ENCODE measurements around the gene SALL1. TPM values are rescaled to one million over a fixed set of nuclear protein-coding genes. Genes with fewer than 3 reads are reported as not detected.
A peak's percentile ranks its signal among the peaks of the same experiment; 100 is the strongest.

SALL1 gene
- 1 to 10 TPM in 1 of 2 donors, under 1 TPM in 1; 0.29 to 4.6 TPM for total RNA-seq
- long read RNA-seq, partial matches to known transcripts, result 3 of 3 reads
- long read RNA-seq, other reads (novel, unspliced or antisense), result 0 of 3 reads

DNA sequence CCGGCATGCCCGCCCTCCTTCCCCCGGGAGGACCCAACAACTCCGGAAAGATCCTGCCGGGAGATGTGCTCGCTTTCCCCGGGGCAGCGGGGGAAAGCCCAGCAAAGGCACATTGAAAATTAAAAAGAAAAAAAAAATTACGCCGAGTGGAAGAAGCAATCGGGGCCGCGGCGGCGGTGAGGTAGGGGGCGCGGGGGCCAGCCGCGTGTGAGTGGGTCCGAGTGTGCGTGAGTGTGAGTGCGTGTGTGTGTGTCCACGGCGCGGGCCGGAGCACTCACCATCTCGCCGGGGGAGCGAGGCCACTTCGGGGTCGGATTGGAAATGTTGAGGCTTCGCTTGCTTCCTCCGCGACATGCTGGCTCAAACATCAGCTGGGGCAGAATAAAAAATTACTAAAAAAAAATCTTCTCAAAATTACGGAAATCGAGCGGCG is at the start of gene SALL1:
Gene SALL1, minus strand, starts transcription at position 383 of the 433 bp plus-strand sequence. Its CDS starts 29 bp downstream, at position 354.
- no peak for ATAC-seq
- DNase-seq, result no peak
- intact Hi-C loops (cut with DNase I), result no loop called here

DNA sequence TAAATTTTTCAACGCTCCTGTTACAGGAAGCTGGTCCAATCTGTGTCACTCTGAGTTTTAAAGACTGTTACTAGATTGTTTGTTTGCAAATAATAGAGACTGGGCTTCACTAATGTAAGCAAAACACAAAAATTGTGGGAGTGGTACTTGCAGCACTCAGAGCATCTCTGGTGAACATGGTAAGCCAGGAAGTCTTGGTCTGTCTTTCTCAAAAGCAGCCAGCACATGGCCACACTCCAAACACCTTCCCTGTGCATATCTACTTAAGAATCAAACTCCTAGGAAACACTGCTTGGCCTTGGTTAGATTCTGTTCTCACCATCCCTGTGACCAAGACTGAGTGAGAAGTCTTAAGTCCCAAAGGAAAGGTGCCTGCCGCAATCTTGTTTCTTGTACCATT is 49.7 kb upstream of the SALL1 start:
- intact Hi-C loops (cut with DNase I), result no loop called here
- DNase-seq, result no peak
- ATAC-seq, result no peak

DNA sequence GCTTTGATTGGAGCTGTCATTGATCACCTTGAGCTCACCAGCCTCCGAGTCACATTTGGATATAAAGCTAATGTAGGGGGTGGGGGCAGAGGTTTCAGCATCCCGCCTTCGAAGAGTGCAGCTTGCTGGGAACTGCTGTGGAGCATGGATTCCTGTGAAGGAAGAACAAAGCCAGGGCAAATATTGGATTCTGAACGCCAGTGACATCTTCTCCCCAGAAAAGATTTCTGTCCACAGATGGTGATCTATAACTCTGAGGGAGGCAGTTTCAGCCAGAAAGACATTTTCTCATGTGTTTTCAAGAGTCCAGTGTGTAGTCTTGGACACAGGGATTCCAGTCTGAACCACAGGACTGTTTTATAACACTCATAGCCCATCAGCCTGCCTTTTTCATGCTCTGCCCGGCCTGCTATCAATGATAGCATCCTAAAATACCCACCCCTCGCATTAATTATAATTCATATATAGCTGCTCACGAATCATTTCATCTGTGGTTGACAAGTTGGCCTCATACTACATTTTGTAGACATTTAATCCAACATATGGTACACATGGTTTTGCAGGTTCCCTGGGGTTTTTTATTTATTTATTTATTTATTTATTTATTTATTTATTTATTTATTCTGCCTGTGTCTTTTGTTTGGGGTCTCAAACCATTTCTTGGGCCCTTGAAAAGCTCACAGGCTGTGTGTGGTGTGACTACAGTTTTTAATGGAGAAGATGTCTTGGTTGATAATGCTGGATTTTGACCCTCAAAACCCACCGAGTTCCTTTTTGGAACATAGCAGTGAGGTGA is 47.1 kb upstream of the SALL1 start:
- intact Hi-C loops (cut with DNase I), result no loop called here
- ATAC-seq, result no peak
- no peak for DNase-seq

- ATAC-seq, result no peak
- intact Hi-C loops (cut with DNase I), result no loop called here
- no peak for DNase-seq
Observed at GRCh38 chr16:51193879-51194278, 42.8 kb upstream of the SALL1 start.

DNA sequence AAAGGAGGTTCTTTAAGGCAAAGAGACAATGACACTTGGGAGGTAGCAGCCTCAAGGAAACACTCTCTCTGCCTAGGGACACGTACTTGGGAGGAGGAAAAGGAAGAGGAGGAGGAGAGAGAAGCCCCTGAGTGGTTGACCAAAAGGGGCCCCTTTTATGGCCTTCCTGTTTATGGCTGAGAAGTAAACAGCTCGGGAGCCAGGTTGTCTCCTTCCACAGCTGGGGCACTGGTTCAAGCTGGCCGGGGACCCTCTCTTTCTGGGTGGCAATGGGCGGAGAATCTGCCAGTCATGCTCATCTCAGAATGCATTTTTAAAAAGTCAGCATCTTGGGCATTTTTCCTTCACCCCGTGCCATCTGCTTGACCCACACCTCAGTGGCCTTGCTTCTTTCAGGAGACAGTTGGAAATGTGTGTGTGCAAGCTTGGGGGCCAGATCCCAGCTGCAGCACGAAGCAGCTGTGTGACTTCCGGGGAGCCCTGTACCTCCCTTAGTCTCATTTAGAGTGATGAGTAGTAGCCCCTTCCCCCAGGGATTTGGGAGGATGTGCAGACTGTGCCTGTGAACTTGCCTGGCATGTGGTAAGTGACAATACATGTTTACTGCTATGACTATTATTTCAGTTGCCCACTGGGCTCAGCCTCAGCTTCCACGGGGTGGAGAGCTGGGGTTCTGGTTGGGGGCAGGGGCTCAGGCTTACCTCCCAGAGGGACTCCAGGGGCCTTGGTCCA is 33.8 kb upstream of the SALL1 start:
- intact Hi-C loops (cut with DNase I), result no loop called here
- no peak for DNase-seq
- no peak for ATAC-seq

GRCh38 chr16:51181503-51181811 is 30.4 kb upstream of the SALL1 start:
- ATAC-seq (no peak), DNase-seq (no peak)
- intact Hi-C loops (cut with DNase I), result no loop called here

- intact Hi-C loops (cut with DNase I), result no loop called here
- ATAC-seq (no peak), DNase-seq (no peak)
Observed at GRCh38 chr16:51180719-51181502, 29.8 kb upstream of the SALL1 start.

DNA sequence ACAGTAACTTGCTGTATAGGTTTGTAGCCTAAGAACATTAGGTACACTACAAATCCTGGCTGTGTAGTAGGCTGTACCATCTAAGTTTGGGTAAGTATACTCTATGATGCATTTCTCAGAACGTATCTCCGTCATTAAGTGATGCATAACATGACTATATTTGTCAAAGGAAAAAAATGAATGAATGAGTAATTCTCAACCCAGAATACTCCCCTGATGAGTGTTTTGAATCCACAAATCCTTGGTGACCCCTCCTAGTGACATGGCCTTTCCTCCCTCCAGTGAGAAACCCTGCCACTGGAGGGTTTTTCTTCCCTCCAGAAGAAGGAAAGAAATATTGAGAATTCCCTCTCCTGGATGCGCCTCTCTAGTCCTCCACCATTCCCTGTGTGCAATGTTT is 24.0 kb upstream of the SALL1 start:
- DNase-seq (no peak), ATAC-seq (no peak)
- intact Hi-C loops (cut with DNase I), result no loop called here

- DNase-seq, result no peak
- intact Hi-C loops (cut with DNase I), result no loop called here
- ATAC-seq, result no peak
Observed at GRCh38 chr16:51172368-51172767, 21.3 kb upstream of the SALL1 start.

- no peak for ATAC-seq
- DNase-seq, result no peak
- intact Hi-C loops (cut with DNase I), result no loop called here
Observed at GRCh38 chr16:51168755-51169154, 17.7 kb upstream of the SALL1 start.

DNA sequence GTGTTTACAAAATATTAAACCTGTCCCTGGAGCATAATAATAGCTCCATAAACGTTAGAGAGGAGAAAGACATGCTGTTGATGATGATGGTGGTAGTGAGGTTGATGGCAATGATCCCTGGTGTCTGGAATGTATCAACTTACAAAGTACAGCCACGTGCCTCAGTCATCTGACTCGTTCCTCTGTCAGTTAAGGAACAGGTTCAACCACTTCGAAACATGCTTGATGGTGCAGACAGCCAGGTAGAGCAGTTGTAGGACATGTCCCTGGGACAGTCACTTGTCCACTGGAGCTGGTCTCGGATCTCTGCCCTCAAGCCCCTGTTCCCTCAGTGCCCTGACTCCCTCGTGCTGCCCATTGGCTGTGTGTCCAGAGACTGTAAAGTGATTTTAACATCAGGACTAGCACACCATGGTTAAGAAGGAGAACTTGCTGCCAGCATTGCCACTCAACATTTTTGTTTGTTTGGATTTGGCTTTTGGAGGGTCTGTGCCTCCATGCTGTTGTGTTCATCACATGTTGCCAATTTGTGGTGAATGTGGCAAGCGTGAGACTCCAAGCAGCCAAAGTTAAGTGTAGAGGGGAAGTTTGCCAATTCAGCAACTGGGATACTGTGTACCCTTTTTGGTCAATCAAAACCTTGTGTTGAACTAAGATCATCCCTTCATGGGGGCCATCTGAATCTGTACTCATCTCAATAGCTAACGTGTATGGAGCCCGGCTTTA is 16.3 kb upstream of the SALL1 start:
- ATAC-seq (no peak), DNase-seq (no peak)
- intact Hi-C loops (cut with DNase I), result no loop called here

GRCh38 chr16:51166541-51166940 is 15.5 kb upstream of the SALL1 start:
- intact Hi-C loops (cut with DNase I), result no loop called here
- DNase-seq (no peak), ATAC-seq (no peak)

DNA sequence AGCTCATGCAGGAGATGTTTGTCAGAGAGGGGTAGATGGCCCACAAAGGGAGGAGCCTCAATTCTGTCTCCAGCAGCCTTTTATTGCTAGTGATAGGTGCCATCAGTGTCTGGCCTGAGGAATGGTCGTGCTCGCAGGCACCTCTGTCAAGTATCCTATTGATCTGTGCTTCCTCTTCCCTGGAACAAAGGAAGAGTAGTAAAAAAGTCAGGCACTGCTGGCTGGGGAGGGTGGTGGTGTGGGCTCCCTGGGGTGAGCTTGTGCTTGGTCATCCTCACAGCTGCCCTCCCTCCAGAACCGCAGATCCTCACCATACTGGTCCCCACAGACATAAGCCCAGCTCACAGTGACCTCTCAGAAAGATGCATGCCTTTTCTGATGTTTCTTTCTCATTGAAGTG is 15.0 kb upstream of the SALL1 start:
- intact Hi-C loops (cut with DNase I), result no loop called here
- ATAC-seq, result no peak

DNA sequence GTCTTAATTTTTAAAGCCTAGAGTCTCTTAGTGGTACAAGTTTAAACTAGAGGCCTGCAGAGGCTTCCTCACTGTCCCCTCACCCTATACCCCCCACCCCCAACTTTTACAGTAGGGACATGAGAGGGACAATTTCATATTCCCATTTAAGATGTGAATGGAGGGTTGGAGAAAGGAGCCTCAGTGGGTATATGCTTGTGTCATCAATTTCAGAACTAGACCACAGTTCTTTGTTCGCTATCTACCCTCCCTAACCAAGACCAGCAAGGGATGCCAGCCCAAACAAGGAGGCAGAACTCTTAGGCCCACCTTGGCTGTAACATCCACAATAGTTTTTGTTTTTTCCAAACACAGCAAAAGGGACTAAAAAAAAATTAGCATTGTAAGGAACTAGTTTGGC is 14.0 kb upstream of the SALL1 start:
- no peak for ATAC-seq
- intact Hi-C loops (cut with DNase I), result no loop called here
- DNase-seq, result no peak

More for the DNA sequence above, 15.0 kb upstream of the SALL1 start:
- no peak for DNase-seq

- ATAC-seq, result no peak
- no peak for DNase-seq
- intact Hi-C loops (cut with DNase I), result no loop called here
Observed at GRCh38 chr16:51164574-51164973, 13.5 kb upstream of the SALL1 start.

DNA sequence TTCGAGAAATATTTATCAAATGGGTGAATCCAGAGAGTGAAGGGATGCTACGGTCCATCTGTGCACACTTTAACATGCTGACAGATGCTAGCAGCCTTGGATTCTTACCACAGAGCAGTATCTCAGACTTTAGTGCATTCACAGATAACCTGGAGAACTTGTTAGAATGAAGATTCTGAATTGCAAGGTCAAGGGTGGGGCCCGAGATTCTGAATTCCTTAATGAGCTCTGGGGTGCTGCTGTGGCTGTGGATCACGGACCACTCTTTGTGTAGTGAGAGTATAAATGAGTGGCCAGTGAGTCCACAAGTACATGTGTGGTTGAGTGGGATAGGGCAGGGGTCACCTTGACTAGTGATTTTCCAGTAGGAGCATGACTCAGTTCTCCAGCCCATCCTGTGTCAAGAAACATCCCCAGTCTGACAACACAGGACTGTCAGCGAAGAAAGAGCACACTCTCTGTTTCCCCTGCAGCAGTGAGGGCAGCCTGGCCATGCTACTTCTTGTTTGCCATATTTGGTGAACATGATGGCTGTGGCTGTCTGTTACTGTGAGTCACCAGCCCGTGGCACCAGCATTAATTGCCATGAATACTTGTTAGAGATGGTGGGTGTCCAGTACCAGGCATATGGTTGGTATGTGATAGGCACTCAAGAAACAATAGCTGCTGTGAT is 13.0 kb upstream of the SALL1 start:
- DNase-seq (no peak), ATAC-seq (peak in 1 of 2 donors; percentile 16)
- intact Hi-C loops (cut with DNase I), result no loop called here

DNA sequence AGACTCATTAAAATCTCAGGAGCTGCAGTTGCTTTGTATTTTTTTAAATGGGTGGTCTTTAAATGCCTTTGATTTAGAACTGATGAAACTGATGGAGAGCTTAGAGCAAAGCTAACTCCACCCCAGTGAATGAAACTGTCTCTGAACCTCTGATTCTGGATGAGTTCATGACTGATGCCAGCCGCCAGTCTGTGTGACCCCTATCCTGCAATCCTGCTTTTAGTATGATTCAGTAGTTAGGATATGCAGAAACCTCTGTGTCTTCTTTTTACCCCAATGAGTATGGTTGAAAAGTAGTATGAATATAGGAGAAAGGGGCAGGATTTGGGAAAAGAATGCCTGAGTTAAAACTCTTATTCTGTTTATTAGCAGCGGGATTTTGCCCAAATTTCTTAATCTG is 12.3 kb upstream of the SALL1 start:
- DNase-seq (no peak), ATAC-seq (no peak)
- intact Hi-C loops (cut with DNase I), result no loop called here

DNA sequence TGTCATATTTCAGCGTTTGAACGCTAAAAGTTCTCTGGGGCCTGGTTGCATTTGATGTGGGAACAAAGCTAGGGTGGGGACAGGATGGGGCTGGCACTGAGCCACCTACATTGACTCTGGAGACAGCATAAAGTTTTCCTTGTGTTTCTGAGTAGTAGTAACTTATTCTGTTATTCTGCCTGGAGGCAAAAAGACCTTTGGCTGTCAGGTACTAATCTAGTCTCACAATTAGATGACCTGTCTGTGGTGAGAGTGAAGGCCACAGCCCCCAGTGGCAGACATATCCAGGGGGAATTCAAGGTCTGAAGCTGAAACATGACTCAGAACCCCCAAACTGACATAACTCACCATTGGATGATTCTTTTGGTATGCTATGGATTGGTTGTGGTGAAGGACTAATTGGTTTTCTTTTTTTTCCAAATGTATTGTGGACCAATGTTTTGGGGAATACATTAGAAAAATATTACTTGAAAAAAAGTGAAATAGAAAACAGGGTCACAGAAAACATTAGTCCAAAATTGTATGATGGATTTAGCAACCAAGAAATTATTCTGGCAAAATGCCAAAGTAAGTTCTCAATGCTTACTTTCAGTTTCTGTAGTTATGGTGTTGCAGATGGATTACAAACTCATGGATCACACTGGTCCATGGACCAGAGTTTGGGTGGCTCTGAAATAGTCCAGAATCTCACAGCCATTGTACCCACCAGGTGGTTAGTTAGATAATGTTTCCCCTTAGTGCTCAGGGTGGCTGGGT is 10.5 kb upstream of the SALL1 start:
- no peak for DNase-seq
- no peak for ATAC-seq
- intact Hi-C loops (cut with DNase I), result no loop called here
